Stimulated activated CD8-positive, alpha-beta memory T cell treated with anti-CD3 and anti-CD28 coated beads, Interleukin-4, amount 100 ng/mL, for 48 hours (primary cell): Measurements from ENCODE around the gene ITPA.

Experiments
- DNase-seq: peaks from one replicate; pipeline ENCODE4 v3.0.0-alpha.2; 2020

The ITPA gene

DNA sequence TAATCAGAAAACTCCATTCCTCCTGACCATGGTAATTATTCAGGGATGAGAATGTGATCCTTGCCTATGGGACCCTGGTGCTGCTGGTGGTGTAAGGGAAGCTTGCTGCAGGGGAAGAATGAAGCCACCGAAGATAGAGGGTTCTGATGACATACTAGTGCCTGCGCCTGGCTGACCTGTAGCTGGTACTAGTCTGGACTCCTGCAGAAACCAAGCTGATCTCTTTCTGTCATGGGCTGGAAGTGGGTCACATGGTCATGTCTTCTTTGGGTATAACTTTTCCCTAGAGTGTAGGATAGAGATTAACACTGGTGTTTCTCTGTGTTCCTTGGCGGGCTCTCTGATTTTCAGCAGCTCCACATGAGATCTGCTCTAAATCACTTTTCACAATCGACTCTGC lies 38.3 kb downstream of the ITPA start:
- no peak for DNase-seq

DNA sequence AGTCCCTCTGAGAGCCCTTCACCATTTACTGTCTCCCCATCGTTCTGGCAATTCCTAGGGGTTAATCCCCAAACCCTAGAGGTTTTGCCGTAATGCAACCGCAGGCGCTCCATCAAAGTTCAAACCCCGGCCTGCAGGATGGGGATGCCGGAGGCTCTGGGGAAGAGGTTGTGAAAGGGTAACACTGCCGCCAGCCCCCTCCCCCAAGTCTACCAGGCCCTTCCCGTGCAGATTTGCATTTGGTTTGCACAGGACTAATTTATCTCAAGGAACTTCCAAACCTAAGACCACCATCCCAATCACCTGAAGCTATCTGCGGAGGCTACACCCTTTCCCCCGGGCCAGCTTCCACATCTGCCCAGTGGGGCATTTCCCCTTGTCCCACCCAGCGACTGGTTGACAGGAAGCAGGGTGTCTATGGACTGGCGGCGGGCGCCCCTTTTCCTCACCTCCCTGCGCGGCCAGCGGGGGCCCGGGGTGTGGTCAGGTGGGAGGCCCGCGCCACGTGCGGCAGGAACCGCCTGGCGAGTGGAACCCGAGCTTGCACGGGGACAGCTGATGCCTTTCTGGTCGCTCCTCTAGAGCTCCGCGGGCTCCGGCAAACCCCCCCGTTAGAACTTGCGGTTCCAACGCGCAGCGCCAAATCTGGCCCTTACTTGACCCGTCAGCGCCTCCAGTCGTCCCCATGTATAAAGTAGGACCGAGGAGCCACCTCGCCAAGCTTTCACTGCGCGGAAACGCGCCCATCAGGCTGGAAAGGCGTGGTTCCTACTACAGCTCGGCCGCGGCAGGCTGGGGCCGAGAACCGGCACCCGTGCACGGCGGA lies 39.1 kb downstream of the ITPA start:
- DNase-seq = peak; percentile 43

DNA sequence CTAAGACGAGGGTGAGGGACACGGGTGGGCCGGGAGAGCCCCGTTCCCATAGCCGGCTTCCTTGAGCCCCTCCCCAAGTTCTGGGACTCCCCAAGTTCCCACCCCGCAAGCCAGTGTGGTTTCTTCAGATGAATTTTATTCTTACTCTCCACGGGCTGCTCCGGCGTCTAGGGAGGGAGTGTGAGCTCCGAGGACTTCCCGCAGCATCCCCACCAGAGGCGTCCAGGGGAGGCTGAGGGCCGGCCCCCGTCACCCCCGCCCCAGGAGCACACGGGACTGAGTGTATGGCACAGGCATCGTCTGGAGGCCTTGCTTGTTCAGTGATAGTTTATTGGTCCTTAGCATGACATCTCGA lies 39.7 kb downstream of the ITPA start:
- no peak for DNase-seq

DNA sequence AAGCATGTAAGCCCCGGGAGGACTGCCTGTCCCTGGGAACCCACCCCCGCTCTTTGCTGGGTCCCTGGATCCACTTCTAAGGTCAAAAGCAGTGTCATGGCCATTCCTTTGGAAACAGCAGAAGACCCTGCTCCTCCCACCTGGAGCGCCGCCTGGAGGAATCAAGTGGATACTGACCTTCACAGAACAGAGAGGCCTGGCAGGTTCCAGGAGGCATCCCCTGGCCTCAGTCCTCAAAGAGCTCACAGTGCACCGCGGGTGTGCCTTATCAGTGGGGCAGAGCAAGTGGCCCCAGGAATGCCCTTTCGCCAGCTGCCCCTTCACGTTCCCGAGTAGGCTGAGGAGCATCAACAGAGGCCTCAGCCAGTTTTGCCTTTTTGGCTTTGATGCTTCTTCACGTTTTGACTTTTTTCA lies 40.8 kb downstream of the ITPA start:
- no peak for DNase-seq

DNA sequence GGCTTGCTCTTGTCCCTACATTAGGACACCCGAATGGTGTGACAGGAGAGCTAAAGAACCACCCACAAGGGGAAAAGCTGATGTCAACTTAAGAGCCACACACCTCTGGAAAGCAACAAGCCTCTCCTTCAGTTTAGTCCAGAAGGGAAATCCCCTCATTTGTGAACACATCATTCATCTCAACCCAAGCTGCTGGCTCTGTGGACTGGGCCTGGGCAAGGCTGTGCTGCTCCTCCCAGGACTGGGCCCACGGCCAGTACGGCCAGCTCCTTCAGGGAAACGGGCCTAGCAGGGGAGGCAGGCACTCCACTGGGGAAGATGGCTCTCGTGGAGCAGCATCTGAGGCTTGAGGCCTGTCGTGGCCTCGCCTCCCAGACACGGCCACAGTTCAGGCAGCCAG lies 42.5 kb downstream of the ITPA start:
- DNase-seq = no peak

DNA sequence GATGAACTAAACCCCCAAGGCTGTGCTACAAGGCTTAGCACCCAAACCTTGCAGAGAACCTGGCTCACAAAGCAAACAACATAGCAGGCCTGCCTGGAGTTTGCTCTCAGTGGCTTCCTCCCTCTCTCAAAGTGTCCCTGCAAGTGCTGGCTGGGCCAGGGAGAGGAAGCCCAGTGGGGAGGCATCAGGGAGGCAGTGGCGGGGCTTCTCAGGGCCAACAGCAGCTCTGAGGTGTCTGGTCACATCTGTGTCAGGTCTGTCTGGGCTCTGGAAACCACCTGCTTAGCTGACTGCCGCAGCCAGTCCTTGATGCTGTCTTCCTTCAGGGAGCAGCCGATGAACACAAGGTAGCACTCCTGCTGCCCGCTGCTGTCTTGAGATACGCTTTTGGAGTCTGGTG lies 46.4 kb downstream of the ITPA start:
- no peak for DNase-seq

DNA sequence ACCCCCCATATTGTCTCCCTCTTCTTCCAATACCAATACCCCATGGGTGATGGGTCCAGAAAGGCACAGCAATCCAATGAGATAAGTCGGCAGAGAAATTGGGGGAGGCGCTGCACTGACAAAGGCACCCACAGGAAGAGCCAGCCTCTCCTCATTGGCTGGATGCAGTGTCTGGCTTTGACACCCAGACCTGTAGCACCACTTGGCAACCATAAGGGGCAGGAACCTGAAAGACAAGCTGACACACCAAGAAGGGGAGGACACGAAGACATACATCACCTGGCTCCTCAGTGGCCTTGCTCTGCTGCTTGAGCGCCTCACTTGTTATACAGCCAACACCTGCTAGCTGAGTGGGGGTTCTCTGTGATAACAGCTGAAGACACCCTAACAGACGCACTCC lies 49.1 kb downstream of the ITPA start:
- DNase-seq = no peak

DNA sequence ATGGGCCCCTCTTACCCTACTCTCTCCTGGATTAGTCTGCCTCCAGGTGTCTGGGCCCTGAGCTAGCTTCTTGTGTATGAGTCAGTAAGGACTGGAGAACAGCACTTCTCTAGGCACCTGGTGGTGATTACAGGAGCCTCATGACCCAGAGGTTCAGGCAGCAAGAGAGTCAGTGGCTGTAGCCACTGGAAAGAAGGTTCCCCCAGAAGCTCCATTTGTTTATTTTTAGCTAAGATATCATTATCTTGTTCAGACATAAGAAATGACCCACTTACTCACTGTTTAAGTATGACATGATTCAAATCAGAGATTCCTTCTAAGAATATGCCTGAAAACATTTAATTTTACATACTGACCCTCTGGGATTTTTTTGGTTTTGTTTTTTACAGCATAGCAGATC lies 53.3 kb downstream of the ITPA start:
- no peak for DNase-seq

DNA sequence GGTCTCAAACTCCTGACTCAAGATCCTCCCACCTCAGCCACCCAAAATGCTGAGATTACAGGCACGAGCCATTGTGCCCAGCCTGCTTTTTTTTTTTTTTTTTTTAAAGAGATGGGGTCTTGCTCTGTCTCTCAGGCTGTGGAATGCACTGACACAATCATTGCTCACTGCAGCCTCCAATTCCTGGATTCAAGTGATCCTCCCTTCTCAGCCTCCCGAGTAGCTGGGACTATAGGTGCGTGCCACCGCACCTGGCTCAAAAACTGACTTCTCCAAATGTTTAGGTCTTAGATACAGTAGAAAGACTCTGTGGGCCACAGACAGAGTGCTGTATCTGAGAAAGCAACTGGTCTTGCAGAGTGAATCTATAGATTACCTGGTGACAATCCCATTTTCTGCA lies 60.8 kb downstream of the ITPA start:
- no peak for DNase-seq

DNA sequence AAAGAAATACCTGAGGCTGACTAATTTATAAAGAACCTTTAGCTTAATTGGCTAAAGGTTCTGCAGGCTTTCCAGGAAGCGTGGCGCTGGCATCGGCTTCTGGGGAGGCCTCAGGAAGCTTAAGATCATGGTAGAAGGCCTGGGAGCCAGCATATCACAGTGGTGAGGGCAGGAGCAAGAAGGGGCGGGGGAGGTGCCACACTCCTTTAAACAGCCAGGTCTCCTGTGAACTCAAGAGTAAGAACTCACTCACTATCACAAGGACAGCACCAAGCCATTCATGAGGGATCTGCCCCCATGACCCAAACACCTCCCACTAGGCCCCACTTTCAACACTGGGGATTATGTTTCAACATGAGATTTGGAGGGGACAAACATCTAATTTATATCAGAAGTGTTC lies 64.1 kb downstream of the ITPA start:
- DNase-seq = no peak
